Stimulated activated CD4-positive, alpha-beta T cell treated with anti-CD3 and anti-CD28 coated beads, Interleukin-12 subunit alpha, Interleukin-12 subunit beta, amount 100 ng/mL, for 4 hours (primary cell): ENCODE results near the gene ISCA2.
"Not testable (repeated sequence)": the region's sequence is repeated elsewhere in the genome, so short reads cannot be mapped to it uniquely, and the experiment has no call there.

Experiments used
- DNase-seq: peaks from one replicate; pipeline ENCODE4 v3.0.0-alpha.2; 2020

ISCA2 gene

GRCh38 chr14:74531467-74531866 lies 37.9 kb downstream of the ISCA2 start:
- no peak for DNase-seq

DNA sequence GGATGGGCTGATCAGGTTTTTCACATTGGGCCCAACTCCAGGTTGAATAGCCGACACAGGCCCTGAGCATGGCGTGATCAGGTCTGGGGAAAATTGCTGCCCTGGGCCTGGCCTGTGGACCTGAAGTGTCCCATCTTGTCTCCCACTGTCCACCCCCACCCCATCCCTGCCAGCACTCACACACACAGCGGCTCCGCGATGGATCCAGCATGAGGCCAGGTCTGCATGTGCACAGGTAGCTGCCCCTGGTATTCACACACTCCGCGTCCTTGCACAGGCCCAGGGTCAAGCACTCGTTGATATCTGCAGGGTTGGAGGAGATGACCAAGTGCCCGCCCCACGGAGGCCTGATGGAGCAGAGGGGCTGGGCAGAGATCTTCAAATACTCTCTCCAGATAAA lies 38.7 kb downstream of the ISCA2 start:
- no peak for DNase-seq

DNA sequence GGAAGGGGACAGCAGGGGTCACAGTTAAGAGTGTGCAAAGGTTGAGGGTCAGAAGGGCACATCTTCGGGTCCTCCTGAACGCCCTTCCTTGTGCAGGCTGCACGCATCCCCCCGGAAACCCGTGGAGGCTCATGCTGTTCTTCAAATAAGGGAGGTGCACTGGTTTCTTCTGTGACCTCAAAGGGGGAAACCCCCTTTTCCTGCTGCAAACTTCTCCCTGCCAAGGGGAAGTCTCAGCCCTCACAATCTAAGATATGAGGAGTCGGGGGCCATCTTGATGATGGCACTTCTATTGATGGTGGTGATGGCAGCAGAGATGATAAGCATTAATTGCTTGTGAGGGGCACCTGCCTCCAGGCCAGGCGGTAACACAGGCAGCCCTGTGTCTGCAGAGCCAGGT lies 40.0 kb downstream of the ISCA2 start:
- no peak for DNase-seq

DNA sequence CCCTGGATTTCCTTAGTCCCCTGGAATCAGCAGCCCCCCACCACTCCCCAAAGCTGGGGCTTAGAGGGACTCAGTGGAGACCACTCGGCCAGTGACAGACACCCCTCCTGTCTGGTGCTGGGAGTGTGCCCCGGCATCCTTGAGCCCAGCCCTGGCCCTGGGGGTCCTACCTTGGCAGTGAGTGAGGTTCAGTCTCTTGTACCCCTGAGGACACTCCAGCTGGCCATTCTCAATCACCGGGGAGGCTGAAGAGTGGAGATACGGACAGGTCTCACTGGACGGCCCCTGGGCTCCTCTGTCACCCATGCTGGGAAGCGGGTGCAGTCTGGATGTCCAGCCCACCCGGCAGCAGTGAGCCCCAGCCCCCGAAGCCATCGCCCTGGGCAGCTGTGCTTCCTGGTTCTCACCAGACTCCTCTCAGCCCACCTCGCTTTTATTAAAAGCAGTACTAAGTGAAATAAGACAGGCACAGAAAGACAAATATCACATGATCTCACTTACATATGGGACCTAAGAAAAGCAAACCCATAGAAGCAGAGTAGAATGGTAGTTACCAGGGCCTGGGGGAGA lies 42.3 kb downstream of the ISCA2 start:
- no peak for DNase-seq

DNA sequence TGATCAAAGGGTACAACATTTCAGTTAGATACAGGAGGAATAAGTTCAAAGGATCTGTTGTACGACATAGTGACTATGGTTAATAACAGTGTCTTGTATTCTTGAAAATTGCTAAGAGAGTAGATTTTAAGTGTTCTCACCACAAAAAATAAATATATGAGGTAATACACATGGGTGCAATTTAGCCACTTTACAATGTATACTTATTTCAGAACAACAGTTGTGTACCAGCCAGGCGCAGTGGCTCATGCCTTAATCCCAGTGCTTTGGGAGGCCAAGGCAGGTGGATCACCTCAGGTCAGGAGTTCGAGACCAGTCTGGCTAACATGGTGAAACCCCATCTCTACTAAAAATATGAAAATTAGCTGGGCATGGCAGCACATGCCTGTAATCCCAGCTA lies 42.8 kb downstream of the ISCA2 start:
- not testable (repeated sequence) for DNase-seq

- DNase-seq = no peak
Observed at GRCh38 chr14:74538411-74539391, 45.1 kb downstream of the ISCA2 start.

- no peak for DNase-seq
Observed at GRCh38 chr14:74539503-74539902, 45.9 kb downstream of the ISCA2 start.

- no peak for DNase-seq
Observed at GRCh38 chr14:74541225-74541624, 47.7 kb downstream of the ISCA2 start.

DNA sequence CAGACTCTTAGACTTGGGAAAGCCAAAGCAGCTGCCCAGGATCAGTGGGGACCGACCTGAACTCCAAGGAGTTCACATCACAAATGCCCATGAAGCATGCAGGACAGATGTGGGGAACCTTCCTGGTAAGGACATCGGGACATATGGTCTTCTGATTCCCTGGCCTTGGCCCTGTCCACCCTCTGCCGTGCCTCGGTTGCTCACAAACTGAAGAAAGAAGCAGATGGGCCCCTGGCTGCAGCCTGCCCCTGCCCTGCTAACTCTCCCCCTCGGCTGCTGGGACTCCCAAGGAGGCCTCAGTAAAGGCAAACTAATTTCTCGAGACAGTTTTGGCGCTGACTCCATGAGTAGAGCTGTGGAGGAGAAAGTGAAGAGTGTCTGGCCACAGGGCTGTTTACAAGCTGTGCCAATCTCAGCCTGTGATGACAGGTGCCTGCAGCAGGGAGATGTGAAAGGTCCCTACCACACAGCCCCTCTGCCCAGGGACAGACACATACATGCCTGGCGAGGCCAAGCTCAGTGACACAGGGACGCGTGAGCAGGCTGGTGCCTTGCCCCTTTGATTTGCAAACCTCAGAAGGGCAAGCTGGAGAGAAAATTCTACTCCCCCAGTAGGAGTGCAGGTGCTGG lies 48.6 kb downstream of the ISCA2 start:
- DNase-seq = no peak

DNA sequence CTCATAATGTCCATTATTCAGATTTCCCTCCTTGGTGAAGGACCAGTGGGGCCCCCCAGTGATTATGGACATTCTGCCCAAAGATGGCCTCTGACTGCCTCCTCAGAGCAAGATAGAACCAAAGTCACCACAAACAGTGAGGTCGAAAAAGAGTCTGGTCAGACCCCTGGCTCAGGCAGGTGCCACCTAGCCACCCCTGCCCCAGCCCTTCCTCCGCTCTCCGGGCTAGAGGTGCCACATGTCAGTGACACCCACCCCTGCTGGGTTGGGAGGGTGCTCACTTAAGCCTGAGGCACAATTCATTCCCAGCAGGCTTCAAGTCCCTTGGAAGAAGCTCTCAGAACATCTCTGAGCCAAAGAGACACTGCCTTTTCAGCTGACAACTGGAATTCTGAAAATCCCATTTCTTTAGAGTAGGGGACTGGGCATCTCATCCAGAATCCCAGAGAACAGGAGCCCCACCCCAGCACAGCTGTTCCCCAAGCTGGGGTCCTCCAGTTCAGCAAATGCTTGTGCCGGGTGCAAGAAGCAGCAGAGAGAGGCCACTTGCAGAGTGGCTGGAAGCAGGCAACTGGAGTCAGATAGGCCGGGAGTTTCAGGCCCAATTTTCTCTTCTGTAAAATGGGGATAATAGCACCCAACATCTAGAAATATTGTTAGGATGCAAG lies 50.3 kb downstream of the ISCA2 start:
- DNase-seq = no peak

DNA sequence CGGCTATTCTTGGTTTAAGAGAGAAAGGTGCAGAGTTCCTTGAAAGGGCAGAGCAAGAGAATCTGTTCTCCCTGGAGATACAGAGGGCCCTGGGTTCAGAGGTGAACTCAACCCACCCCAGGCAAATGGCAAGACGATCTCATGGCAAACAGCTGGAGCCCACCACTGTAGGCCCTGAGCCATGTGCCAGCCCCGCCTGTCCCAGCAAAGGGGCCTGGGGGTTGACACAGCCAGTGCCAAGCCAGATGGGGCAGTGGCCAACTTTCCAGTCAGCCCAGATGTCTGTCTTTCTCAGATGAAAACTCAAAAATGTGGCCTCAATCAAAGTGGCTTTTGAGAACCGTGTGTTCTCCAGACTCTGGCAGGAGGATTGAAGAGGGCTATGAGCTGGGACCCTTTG lies 51.8 kb downstream of the ISCA2 start:
- DNase-seq = no peak

DNA sequence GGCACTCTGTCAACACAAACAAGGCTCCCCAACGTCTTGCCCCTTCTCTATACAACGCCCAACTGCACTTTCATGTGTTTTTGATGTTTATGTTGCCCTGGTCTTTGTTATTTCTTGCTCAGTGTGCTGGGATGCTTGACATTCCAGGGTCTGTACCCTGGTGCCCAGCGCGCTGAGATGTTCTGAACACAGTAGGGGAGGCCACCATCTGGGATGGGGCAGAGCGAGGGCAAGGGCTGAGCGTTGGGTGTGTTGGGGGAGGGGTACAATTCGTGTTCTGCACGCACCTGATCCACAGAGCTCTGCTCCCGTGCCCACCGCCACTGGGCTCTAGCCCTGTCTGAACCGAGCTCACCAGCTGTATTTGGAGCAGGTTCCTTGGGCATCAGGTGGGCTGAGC lies 52.9 kb downstream of the ISCA2 start:
- DNase-seq = no peak
